ENCODE measurements around the gene SPATA13. TPM values are rescaled to one million over a fixed set of nuclear protein-coding genes. Genes with fewer than 3 reads are reported as not detected.

The SPATA13 gene
- total RNA-seq, 1 donor from 2014 or later = 44.2 TPM

GRCh38 chr13:24242100-24242499, 81.6 kb downstream of the SPATA13 start:
- Histone ChIP-seq H3K36me3 (no peaks in the 10 kb centered on the region), H3K27ac (no peak overlapping the region), H3K4me3 (no peak overlapping the region), H3K27me3 (ENCODE audit: low read depth) (no peaks in the 10 kb centered on the region), H3K4me1 (peaks cover 6% of the 10 kb centered on the region), H3K9me3 (no peaks in the 10 kb centered on the region)
- no peak for TF ChIP-seq CTCF (IDR thresholded peaks at IDR 0.05)
- DNase-seq (no peak), ATAC-seq (no peak)
- intact Hi-C loops (cut with DNase I) = no loop called here

GRCh38 chr13:24243302-24243701, 82.8 kb downstream of the SPATA13 start:
- DNase-seq = no peak
- intact Hi-C loops (cut with DNase I) = no loop called here

GRCh38 chr13:24244802-24245201, 84.3 kb downstream of the SPATA13 start:
- intact Hi-C loops (cut with DNase I) = no loop called here
- H3K4me3 ChIP-seq = no peak overlapping the region
- ATAC-seq = no peak
- H3K27ac ChIP-seq = no peak overlapping the region
- no peak for DNase-seq
- peaks cover 6% of the 10 kb centered on the region for H3K4me1 ChIP-seq
- H3K36me3 ChIP-seq = no peaks in the 10 kb centered on the region
- TF ChIP-seq CTCF (IDR thresholded peaks at IDR 0.05) = no peak
- H3K27me3 ChIP-seq (ENCODE audit: low read depth) = no peaks in the 10 kb centered on the region
- H3K9me3 ChIP-seq = no peaks in the 10 kb centered on the region

More at GRCh38 chr13:24243302-24243701, 82.8 kb downstream of the SPATA13 start:
- Histone ChIP-seq H3K9me3 (no peaks in the 10 kb centered on the region), H3K36me3 (no peaks in the 10 kb centered on the region), H3K27me3 (ENCODE audit: low read depth) (no peaks in the 10 kb centered on the region), H3K27ac (no peak overlapping the region), H3K4me1 (peaks cover 6% of the 10 kb centered on the region), H3K4me3 (no peak overlapping the region)
- ATAC-seq = peak; percentile 53 to 66
- no peak for TF ChIP-seq CTCF (IDR thresholded peaks at IDR 0.05)

GRCh38 chr13:24247016-24247415, 86.5 kb downstream of the SPATA13 start:
- TF ChIP-seq CTCF (IDR thresholded peaks at IDR 0.05) = no peak
- Histone ChIP-seq H3K27me3 (ENCODE audit: low read depth) (no peaks in the 10 kb centered on the region), H3K4me1 (peaks cover 6% of the 10 kb centered on the region), H3K27ac (no peak overlapping the region), H3K9me3 (no peaks in the 10 kb centered on the region), H3K36me3 (peaks cover 7% of the 10 kb centered on the region), H3K4me3 (no peak overlapping the region)
- intact Hi-C loops (cut with DNase I) = no loop called here
- DNase-seq (no peak), ATAC-seq (no peak)

GRCh38 chr13:24249624-24250023, 89.1 kb downstream of the SPATA13 start:
- Histone ChIP-seq H3K27ac (no peak overlapping the region), H3K36me3 (peaks cover 23% of the 10 kb centered on the region), H3K9me3 (no peaks in the 10 kb centered on the region), H3K4me1 (peaks cover 17% of the 10 kb centered on the region), H3K4me3 (no peak overlapping the region), H3K27me3 (ENCODE audit: low read depth) (no peaks in the 10 kb centered on the region)
- no peak for TF ChIP-seq CTCF (IDR thresholded peaks at IDR 0.05)
- DNase-seq (no peak), ATAC-seq (no peak)
- intact Hi-C loops (cut with DNase I) = no loop called here
